Bronchial epithelial cell (primary cell): ENCODE data around the gene NTPCR. TPM values are rescaled to one million over a fixed set of nuclear protein-coding genes. Genes with fewer than 3 reads are reported as not detected.

Experiments
- DNase-seq: peaks from one replicate; pipeline ENCODE4 v3.0.0-alpha.2; 2010; ENCODE audit warnings: low read depth
- FAIRE-seq: peaks from 2 replicates; lab custom pipeline; 2011; peaks lifted over from hg19 to GRCh38; lab: Jason Lieb, UNC
- H3K27me3 ChIP-seq: 2 replicates; pipeline ENCODE4 v1.5.1; 2011; ENCODE audit warnings: low read length; ENCODE audit not compliant: control insufficient read depth, insufficient read depth
- H3K36me3 ChIP-seq: 2 replicates; pipeline ENCODE4 v1.5.1; 2011; ENCODE audit warnings: low read length; ENCODE audit not compliant: control insufficient read depth, insufficient read depth
- H3K4me3 ChIP-seq: 2 replicates; pipeline ENCODE4 v1.5.1; 2011; ENCODE audit warnings: mild to moderate bottlenecking, low read depth, low read length, control low read depth
- CTCF ChIP-seq: IDR thresholded peaks from 2 replicates; pipeline ENCODE4 v1.5.1; 2011; ENCODE audit warnings: mild to moderate bottlenecking, moderate library complexity, low read length, control low read depth, inconsistent platforms; ENCODE audit not compliant: insufficient read depth, severe bottlenecking
- total RNA-seq: library from RNA; depleted of rRNA; stranded (reverse); fragments of >200 nt; gene quantifications from 2 replicates; pipeline ENCODE4 v1.2.1, GENCODE V29; 2014

The NTPCR gene
- total RNA-seq, 1 donor from 2014 or later: 13.4 TPM

- no peak for FAIRE-seq
- no peak for TF ChIP-seq CTCF
Observed at GRCh38 chr1:232951180-232951579, 769 bp downstream of the NTPCR start.

GRCh38 chr1:232951605-232952004, 1.2 kb downstream of the NTPCR start:
- TF ChIP-seq CTCF: no peak
- FAIRE-seq (no peak), DNase-seq (no peak)
- peaks cover 2% of the 10 kb centered on the region for H3K36me3 ChIP-seq
- no peaks in the 10 kb centered on the region for H3K27me3 ChIP-seq
- peak overlapping the region; percentile 88 for H3K4me3 ChIP-seq

More at GRCh38 chr1:232951180-232951579, 769 bp downstream of the NTPCR start:
- Histone ChIP-seq H3K36me3 (peaks cover 2% of the 10 kb centered on the region), H3K27me3 (no peaks in the 10 kb centered on the region), H3K4me3 (peak overlapping the region; percentile 88)
- peak; percentile 26 for DNase-seq

GRCh38 chr1:232952514-232953499, 2.4 kb downstream of the NTPCR start:
- DNase-seq: peak; percentile 86
- peaks cover 2% of the 10 kb centered on the region for H3K36me3 ChIP-seq
- no peaks in the 10 kb centered on the region for H3K27me3 ChIP-seq
- H3K4me3 ChIP-seq: no peak overlapping the region
- TF ChIP-seq CTCF: peak; percentile 86
- FAIRE-seq: peak; percentile 75

GRCh38 chr1:232954594-232955365, 4.4 kb downstream of the NTPCR start:
- DNase-seq: no peak
- no peak for FAIRE-seq
- Histone ChIP-seq H3K27me3 (no peaks in the 10 kb centered on the region), H3K4me3 (no peak overlapping the region), H3K36me3 (peaks cover 4% of the 10 kb centered on the region)
- TF ChIP-seq CTCF: no peak

- FAIRE-seq (no peak), DNase-seq (no peak)
- Histone ChIP-seq H3K4me3 (no peak overlapping the region), H3K27me3 (no peaks in the 10 kb centered on the region), H3K36me3 (peaks cover 4% of the 10 kb centered on the region)
- no peak for TF ChIP-seq CTCF
Observed at GRCh38 chr1:232956081-232956480, 5.7 kb downstream of the NTPCR start.
